Endodermal cell (in vitro differentiated cells): ENCODE measurements around the gene PADI2. TPM values are rescaled to one million over a fixed set of nuclear protein-coding genes. Genes with fewer than 3 reads are reported as not detected.

Experiments
- DNase-seq: peaks from one replicate; pipeline ENCODE4 v3.0.0-alpha.2; 2017
- H3K27ac ChIP-seq: 2 replicates; pipeline ENCODE4 v1.5.1; 2013; ENCODE audit warnings: mild to moderate bottlenecking, low read depth, low read length, moderate library complexity
- H3K27me3 ChIP-seq: 2 replicates; pipeline ENCODE4 v1.6.1; 2013; ENCODE audit warnings: mild to moderate bottlenecking, low read length, moderate library complexity; ENCODE audit not compliant: insufficient read depth, control insufficient read depth, poor library complexity, severe bottlenecking
- H3K36me3 ChIP-seq: 2 replicates; pipeline ENCODE4 v1.7.0; 2013; ENCODE audit warnings: mild to moderate bottlenecking, low read length, moderate library complexity; ENCODE audit not compliant: control insufficient read depth, insufficient read depth
- H3K4me1 ChIP-seq: one replicate; pipeline ENCODE4 v1.7.0; 2013; ENCODE audit warnings: low read length; ENCODE audit not compliant: control insufficient read depth, insufficient read depth
- H3K4me3 ChIP-seq: 2 replicates; pipeline ENCODE4 v1.5.1; 2013; ENCODE audit warnings: mild to moderate bottlenecking, low read length, moderate library complexity
- H3K9ac ChIP-seq: 2 replicates; pipeline ENCODE4 v1.6.1; 2013; ENCODE audit warnings: mild to moderate bottlenecking, low read length, moderate library complexity; ENCODE audit not compliant: poor library complexity, severe bottlenecking; ENCODE audit errors: extremely low read depth
- H3K9me3 ChIP-seq: 2 replicates; pipeline ENCODE4 v1.6.1; 2013; ENCODE audit warnings: mild to moderate bottlenecking, low read length, moderate library complexity; ENCODE audit not compliant: control insufficient read depth
- H3K27ac Mint-ChIP-seq: 2 replicates; pipeline ENCODE4 v1.8.0; 2020; ENCODE audit warnings: mixed read lengths
- H3K27me3 Mint-ChIP-seq: 2 replicates; pipeline ENCODE4 v1.8.0; 2021; ENCODE audit warnings: mild to moderate bottlenecking, mixed read lengths; ENCODE audit not compliant: insufficient read depth
- H3K36me3 Mint-ChIP-seq: 2 replicates; pipeline ENCODE4 v1.8.0; 2020; ENCODE audit warnings: low read depth, mixed read lengths
- H3K4me1 Mint-ChIP-seq: 2 replicates; pipeline ENCODE4 v1.8.0; 2020; ENCODE audit warnings: mixed read lengths
- H3K4me3 Mint-ChIP-seq: 2 replicates; pipeline ENCODE4 v1.8.0; 2020; ENCODE audit warnings: mild to moderate bottlenecking, moderate library complexity, mixed read lengths
- H3K9me3 Mint-ChIP-seq: 2 replicates; pipeline ENCODE4 v1.8.0; 2020; ENCODE audit warnings: mild to moderate bottlenecking, mixed read lengths
- CTCF ChIP-seq: fragments of 200-600 bp; sonication (generic); conservative IDR thresholded peaks from 2 replicates; pipeline ENCODE4 v1.5.0; 2021; ENCODE audit warnings: antibody characterized with exemption, mild to moderate bottlenecking
- WGBS, 2 experiments: methylation state at CpG; one replicate each; pipeline versions ENCODE4 v1.1.5 to v1.1.7; 2013; ENCODE audit warnings: missing lambda C conversion rate in 2 of 2, mixed read lengths in 1 of 2; ENCODE audit not compliant: insufficient coverage in 1 of 2, insufficient read length in 1 of 2; 5-methylcytosine and 5-hydroxymethylcytosine counted together
- total RNA-seq, 2 donors: library from RNA; stranded (reverse); fragmentation: NEBNext Ultra II Directional in 1 of 2; extraction: Animal tissue kit (Norgen Biotek cat#: 25700) in 1 of 2; gene quantifications; 2 replicates in 1 of 2; 3 replicates in 1 of 2; pipeline ENCODE4 v1.2.1, GENCODE V29; 2021

The PADI2 gene
- total RNA-seq, 2 donors from 2014 or later, result 2.0 to 2.7 TPM

GRCh38 chr1:17108360-17108759 is 10.9 kb downstream of the PADI2 start:
- Mint-ChIP-seq H3K9me3 (no peaks in the 10 kb centered on the region), H3K27me3 (no peaks in the 10 kb centered on the region), H3K4me1 (peaks cover 4% of the 10 kb centered on the region), H3K36me3 (no peaks in the 10 kb centered on the region), H3K27ac (no peak overlapping the region), H3K4me3 (no peak overlapping the region)
- Histone ChIP-seq H3K27me3 (no peaks in the 10 kb centered on the region), H3K4me3 (no peak overlapping the region), H3K36me3 (no peaks in the 10 kb centered on the region), H3K4me1 (no peaks in the 10 kb centered on the region), H3K27ac (no peak overlapping the region), H3K9me3 (no peaks in the 10 kb centered on the region), H3K9ac (no peak overlapping the region)
- WGBS, 2 experiments, result 87 to 90% methylated on average over 7 to 8 of the region's 8 CpGs
- no peak for TF ChIP-seq CTCF
- no peak for DNase-seq

GRCh38 chr1:17104782-17105181 is 14.5 kb downstream of the PADI2 start:
- Mint-ChIP-seq H3K36me3 (no peaks in the 10 kb centered on the region), H3K9me3 (no peaks in the 10 kb centered on the region), H3K4me3 (no peak overlapping the region), H3K27ac (no peak overlapping the region), H3K4me1 (no peaks in the 10 kb centered on the region), H3K27me3 (no peaks in the 10 kb centered on the region)
- Histone ChIP-seq H3K36me3 (no peaks in the 10 kb centered on the region), H3K9ac (no peak overlapping the region), H3K27ac (no peak overlapping the region), H3K27me3 (no peaks in the 10 kb centered on the region), H3K4me3 (no peak overlapping the region), H3K4me1 (no peaks in the 10 kb centered on the region), H3K9me3 (no peaks in the 10 kb centered on the region)
- WGBS, 2 experiments, result 94% methylated on average over 8 to 17 of the region's 17 CpGs
- DNase-seq, result no peak
- TF ChIP-seq CTCF, result no peak

DNA sequence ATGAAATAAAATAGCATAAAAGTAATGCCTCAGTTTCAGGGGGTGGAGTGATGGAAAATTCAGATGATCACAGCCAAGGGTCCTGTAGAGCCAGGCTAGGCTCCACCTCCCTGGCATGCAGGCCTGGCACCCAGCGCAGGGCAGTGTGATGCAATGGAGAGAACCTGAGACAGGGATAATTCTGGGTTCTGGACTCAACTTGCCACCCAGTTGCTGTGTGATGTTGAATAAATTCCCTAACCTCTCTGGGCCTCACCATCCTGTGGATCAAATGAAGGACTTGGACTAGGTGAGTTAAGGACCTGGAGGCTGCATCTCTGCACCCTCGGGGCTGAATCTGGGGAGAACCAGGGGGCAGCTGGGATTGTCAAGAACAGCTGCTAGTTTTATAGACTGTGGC is 17.0 kb downstream of the PADI2 start:
- Mint-ChIP-seq H3K27ac (no peak overlapping the region), H3K4me1 (peaks cover 2% of the 10 kb centered on the region), H3K9me3 (no peaks in the 10 kb centered on the region), H3K4me3 (no peak overlapping the region), H3K36me3 (no peaks in the 10 kb centered on the region), H3K27me3 (no peaks in the 10 kb centered on the region)
- DNase-seq, result no peak
- no peak overlapping the region for H3K27ac ChIP-seq
- no peak overlapping the region for H3K4me3 ChIP-seq
- H3K9ac ChIP-seq, result no peak overlapping the region
- TF ChIP-seq CTCF, result no peak
- no peaks in the 10 kb centered on the region for H3K27me3 ChIP-seq
- WGBS, 2 experiments, result 89 to 100% methylated on average over 1 to 2 of the region's 2 CpGs
- no peaks in the 10 kb centered on the region for H3K9me3 ChIP-seq
- H3K4me1 ChIP-seq, result no peaks in the 10 kb centered on the region
- no peaks in the 10 kb centered on the region for H3K36me3 ChIP-seq
